ENCODE data around the gene MTFMT.
"Not testable (repeated sequence)": the region's sequence is repeated elsewhere in the genome, so short reads cannot be mapped to it uniquely, and the experiment has no call there.

DNA sequence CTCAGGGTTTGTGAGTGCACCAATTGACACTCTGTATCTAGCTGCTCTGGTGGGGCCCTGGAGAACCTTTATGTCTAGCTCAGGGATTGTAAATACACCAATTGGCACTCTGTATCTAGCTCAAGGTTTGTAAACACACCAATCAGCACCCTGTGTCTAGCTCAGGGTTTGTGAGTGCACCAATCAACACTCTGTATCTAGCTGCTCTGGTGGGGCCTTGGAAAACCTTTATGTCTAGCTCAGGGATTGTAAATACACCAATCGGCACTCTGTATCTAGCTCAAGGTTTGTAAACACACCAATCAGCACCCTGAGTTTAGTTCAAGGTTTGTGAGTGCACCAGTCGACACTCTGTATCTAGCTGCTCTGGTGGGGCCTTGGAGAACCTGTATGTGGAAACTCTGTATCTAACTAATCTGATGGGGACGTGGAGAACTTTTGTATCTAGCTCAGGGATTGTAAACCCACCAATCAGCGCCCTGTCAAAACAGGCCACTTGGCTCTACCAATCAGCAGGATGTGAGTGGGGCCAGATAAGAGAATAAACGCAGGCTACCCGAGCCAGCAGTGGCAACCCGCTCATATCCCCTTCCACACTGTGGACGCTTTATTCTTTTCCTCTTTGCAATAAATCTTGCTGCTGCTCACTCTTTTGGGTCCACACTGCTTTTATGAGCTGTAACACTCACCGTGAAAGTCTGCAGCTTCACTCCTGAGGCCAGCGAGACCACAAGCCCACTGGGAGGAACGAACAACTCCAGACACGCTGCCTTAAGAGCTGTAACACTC is 46.4 kb upstream of the MTFMT start:
- TF ChIP-seq, protein P1, sequence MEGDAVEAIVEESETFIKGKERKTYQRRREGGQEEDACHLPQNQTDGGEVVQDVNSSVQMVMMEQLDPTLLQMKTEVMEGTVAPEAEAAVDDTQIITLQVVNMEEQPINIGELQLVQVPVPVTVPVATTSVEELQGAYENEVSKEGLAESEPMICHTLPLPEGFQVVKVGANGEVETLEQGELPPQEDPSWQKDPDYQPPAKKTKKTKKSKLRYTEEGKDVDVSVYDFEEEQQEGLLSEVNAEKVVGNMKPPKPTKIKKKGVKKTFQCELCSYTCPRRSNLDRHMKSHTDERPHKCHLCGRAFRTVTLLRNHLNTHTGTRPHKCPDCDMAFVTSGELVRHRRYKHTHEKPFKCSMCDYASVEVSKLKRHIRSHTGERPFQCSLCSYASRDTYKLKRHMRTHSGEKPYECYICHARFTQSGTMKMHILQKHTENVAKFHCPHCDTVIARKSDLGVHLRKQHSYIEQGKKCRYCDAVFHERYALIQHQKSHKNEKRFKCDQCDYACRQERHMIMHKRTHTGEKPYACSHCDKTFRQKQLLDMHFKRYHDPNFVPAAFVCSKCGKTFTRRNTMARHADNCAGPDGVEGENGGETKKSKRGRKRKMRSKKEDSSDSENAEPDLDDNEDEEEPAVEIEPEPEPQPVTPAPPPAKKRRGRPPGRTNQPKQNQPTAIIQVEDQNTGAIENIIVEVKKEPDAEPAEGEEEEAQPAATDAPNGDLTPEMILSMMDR (IDR thresholded peaks at IDR 0.05): not testable (repeated sequence)
- not testable (repeated sequence) for TF ChIP-seq POLR2A (IDR thresholded peaks at IDR 0.05)

All from adrenal gland (tissue), 5 donors.